ENCODE results near the gene ZPBP. TPM values are rescaled to one million over a fixed set of nuclear protein-coding genes. Genes with fewer than 3 reads are reported as not detected.

The ZPBP gene, protein sequence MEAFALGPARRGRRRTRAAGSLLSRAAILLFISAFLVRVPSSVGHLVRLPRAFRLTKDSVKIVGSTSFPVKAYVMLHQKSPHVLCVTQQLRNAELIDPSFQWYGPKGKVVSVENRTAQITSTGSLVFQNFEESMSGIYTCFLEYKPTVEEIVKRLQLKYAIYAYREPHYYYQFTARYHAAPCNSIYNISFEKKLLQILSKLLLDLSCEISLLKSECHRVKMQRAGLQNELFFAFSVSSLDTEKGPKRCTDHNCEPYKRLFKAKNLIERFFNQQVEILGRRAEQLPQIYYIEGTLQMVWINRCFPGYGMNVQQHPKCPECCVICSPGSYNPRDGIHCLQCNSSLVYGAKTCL
- not detected in 2 replicates for total RNA-seq

GRCh38 chr7:50092579-50093491 is at the start of gene ZPBP:
Gene ZPBP (minus strand): TSS chr7:50093246. CDS start chr7:50093194, 52 bp downstream.

Other genes starting within 250 kb of the ZPBP start
- gene IKZF1, start 211.5 kb upstream of the ZPBP start, total RNA-seq: under 0.01 TPM in 1 of 2 replicates, not detected in the other